RWPE1 (cell line): Measurements from ENCODE around the gene WEE1.
"Not testable (repeated sequence)": the region's sequence is repeated elsewhere in the genome, so short reads cannot be mapped to it uniquely, and the experiment has no call there.

Source experiments
- CTCF ChIA-PET: fragments of 350-600 bp; sonication (Branson Sonifier 250); formaldehyde crosslinking; extraction: SDS; loops from one replicate; lab custom pipeline; 2021; lab: Yijun Ruan, JAX
- POLR2A ChIA-PET: fragments of 400-600 bp; formaldehyde crosslinking; extraction: SDS; loops from one replicate; lab custom pipeline; 2020; ENCODE audit warnings: antibody characterized with exemption; ENCODE audit not compliant: low non-redundant PET; lab: Yijun Ruan, JAX
- DNase-seq: peaks from one replicate; pipeline ENCODE4 v3.0.0; 2012; ENCODE audit warnings: low spot score
- H3K27ac ChIP-seq: fragments of 450-650 bp; 2 replicates; pipeline ENCODE4 v1.5.1; 2017
- TF ChIP-seq, protein P1 (sequence below): fragments of 450-650 bp; conservative IDR thresholded peaks from 2 replicates; pipeline ENCODE4 v1.5.1; 2017; ENCODE audit warnings: low read depth, mild to moderate bottlenecking

Gene WEE1

DNA sequence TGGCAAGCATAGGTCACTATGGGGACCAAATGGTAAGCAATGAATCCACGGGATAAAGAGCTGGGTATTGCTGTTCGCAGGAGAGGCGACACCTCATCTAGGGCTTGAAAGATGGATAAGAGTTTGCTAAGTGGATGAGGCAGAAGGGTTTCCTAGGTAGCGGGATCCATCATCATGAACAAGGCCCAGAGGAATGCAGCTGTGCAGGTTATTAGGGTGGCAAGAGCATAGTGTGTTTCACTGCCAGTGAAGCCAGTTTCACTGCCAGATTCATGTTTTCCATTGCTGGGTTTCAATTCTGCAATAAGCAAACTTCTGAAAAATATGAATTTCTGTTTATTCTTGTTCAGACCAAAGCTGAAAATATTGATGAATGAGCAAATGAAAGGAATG, 27.2 kb downstream of the WEE1 start:
- H3K27ac ChIP-seq: no peak overlapping the region
- TF ChIP-seq, protein P1, sequence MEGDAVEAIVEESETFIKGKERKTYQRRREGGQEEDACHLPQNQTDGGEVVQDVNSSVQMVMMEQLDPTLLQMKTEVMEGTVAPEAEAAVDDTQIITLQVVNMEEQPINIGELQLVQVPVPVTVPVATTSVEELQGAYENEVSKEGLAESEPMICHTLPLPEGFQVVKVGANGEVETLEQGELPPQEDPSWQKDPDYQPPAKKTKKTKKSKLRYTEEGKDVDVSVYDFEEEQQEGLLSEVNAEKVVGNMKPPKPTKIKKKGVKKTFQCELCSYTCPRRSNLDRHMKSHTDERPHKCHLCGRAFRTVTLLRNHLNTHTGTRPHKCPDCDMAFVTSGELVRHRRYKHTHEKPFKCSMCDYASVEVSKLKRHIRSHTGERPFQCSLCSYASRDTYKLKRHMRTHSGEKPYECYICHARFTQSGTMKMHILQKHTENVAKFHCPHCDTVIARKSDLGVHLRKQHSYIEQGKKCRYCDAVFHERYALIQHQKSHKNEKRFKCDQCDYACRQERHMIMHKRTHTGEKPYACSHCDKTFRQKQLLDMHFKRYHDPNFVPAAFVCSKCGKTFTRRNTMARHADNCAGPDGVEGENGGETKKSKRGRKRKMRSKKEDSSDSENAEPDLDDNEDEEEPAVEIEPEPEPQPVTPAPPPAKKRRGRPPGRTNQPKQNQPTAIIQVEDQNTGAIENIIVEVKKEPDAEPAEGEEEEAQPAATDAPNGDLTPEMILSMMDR: no peak
- CTCF ChIA-PET: interaction anchor here (1.3 to 1.8 kb wide), 2 partner anchors 13 to 24 kb away, joined by 3 to 9 read pairs; no protein-coding TSS in a partner anchor
- POLR2A ChIA-PET: no interaction called here
- DNase-seq: peak; percentile 68

DNA sequence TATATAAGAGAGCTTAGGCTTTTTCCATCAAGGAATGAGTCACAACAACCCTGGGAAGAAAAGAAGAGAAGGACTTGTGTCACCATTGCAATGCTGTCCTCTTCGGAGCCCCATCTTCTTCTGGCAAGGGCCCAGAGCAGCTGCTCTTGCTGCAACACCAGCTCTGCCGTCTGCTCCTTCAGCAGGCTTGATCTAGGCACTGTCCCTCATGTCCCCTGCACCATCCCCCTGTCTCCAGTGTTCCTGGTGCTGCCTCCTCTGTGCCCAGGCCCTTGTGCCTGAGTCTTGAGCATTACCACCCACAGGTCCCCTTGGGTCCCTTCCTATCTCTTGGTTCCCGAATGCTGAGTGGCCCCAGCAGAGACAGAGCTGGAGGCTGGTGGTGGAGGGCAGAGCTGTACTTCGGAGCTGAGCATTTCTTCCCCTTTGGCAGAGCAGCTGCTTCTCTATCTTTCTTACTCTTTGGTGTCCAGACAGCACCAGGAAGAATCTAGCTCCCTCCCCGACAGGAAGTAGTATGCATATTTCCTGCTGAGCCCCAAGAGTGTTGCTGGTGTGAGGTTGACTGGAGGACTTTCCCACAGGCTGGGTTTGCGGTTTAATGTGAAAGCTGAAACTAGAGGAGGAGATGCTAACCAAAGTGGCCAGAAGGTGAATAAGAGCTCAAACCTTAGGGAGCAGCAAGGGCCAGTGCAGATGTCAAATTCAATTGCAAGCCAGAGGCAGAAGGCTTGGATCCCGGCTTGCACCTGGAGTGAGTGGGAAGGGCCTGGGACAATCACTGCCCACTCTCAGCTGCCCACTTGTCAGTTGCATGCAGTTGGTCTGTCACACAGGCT, 27.8 kb downstream of the WEE1 start:
- no peak for DNase-seq
- H3K27ac ChIP-seq: peak overlapping the region; percentile 22; the same call in 1 of the 2 replicates
- ChIA-PET CTCF (interaction anchor here (1.0 to 1.8 kb wide), 3 partner anchors 9 to 25 kb away, joined by 3 to 9 read pairs (median 8); no protein-coding TSS in a partner anchor), POLR2A (no interaction called here)
- TF ChIP-seq, protein P1: no peak

DNA sequence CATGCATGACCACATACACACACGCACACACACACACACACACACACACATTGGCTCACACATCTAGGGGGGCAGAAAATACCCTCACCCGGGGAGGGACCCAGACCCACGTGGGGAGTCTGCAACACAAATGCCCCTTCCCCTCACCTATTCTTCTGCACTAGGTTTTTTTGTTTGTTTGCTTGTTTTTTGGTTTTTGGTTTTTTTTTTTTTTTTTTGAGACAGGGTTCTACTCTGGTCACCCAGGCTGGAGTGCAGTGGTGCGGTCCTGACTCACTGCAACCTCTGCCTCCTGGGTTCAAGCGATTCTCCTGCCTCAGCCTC, 28.4 kb downstream of the WEE1 start:
- ChIA-PET CTCF (interaction anchor here (1.0 to 1.3 kb wide), 2 partner anchors 9 to 25 kb away, joined by 3 to 8 read pairs; no protein-coding TSS in a partner anchor), POLR2A (no interaction called here)
- TF ChIP-seq, protein P1: no peak

DNA sequence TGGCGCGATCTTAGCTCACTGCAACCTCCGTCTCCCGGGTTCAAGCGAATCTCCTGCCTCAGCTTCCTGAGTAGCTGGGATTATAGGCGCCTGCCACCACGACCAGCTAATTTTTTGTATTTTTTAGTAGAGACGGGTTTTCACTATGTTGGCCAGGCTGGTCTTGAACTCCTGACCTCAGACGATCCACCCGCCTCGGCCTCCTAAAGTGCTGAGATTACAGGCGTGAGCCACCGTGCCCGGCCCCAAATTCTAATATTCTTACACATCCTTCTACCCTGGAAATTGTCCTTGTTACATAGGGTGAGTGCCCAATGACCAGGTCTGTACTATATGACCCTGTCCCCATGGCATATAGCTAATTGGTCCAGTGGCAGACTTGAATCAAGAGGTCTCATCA, 29.7 kb downstream of the WEE1 start:
- CTCF ChIA-PET: interaction anchor here (0.6 kb wide), 1 partner anchor 97 kb away, joined by 4 read pairs; no protein-coding TSS in a partner anchor
- H3K27ac ChIP-seq, DNase-seq, POLR2A ChIA-PET: not testable (repeated sequence)

More for the DNA sequence above, 28.4 kb downstream of the WEE1 start:
- H3K27ac ChIP-seq: no peak overlapping the region
- DNase-seq: no peak

DNA sequence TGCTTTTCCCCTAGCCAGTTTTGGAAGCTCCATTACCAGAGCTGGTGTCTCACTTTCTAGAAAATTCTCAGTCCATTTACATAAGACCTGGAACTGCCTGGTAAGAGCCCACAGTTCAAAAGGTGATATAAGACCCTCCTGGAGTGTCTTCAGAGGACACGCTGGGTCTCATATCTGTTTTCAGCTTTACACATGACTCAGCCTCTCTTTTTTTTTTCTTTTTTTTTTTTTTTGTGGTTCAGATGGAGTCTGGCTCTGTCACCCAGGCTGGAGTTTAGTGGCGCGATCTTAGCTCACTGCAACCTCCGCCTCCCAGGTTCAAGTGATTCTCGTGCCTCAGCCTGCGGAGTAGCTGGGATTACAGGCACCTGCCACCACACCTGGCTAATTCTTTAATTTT, 30.7 kb downstream of the WEE1 start:
- DNase-seq: no peak
- H3K27ac ChIP-seq: no peak overlapping the region
- POLR2A ChIA-PET: no interaction called here
- CTCF ChIA-PET: no interaction called here
- TF ChIP-seq, protein P1: no peak

DNA sequence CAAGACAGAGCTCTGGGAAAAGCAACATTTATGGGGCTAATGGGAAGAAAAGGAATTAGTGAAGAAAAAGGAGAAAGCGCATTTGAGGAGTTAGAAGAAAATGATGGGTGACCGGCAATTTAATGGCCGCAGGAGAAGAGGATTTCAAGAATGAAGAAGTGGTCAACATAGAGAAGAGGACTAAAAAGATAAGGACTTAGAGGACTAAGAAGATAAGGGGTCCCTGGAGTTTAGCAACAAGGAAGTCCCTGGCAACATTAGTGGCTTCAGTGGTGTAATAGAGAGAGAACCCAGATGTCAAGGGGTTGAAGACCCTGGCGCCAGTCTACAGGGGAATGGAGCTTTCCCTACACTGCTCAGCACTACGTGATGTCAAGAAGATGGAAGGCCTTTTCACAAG, 32.3 kb downstream of the WEE1 start:
- no peak overlapping the region for H3K27ac ChIP-seq
- DNase-seq: no peak
- ChIA-PET POLR2A (no interaction called here), CTCF (no interaction called here)
- TF ChIP-seq, protein P1: no peak

DNA sequence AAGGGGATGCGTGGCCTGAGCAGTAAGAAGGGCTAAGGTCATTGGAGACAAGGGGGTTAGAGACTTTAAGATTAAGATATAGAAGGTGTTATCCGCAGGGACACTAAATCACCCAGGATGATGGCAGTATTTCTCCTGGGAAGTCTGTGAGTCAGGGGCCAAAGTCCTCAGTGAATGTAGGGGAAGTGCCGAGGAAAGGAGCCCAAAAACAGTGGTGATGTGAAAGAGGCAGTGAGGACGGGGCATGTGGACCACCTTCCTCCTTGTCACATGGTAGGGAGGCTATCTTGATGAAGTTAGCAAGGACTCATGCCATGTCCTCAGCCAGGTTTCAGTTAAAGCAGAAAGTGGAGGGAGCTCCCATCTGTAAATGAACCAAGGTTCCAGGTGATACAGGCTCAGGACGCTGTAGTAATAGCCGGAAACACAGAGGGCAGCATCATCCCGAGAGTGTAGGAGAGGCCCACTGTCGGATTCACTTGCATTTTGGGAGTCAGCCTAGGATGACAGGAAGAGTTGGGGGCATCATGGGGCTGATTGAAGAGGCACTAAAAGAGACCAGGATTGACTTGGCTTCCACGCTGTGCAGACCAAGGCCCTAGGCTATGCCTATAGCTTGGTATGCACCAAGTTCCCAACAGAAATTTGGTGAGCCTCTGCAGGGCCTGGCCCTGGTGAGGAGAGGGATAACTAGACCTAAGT, 33.5 kb downstream of the WEE1 start:
- TF ChIP-seq, protein P1: no peak
- CTCF ChIA-PET: no interaction called here
- no peak overlapping the region for H3K27ac ChIP-seq
- POLR2A ChIA-PET: no interaction called here
- DNase-seq: no peak
